HepG2 (cell line): Measurements from ENCODE around the gene AMPH.

ENCODE experiments used
- ETV6 ChIP-seq: sonication (generic); formaldehyde crosslinking; conservative IDR thresholded peaks from 2 replicates; pipeline ENCODE4 v1.4.0; 2020; ENCODE audit warnings: missing genetic modification reagents
- MAFK ChIP-seq, 2 experiments: IDR thresholded peaks in 1 of 2; conservative IDR thresholded peaks in 1 of 2; 2 replicates each; pipeline ENCODE4 v1.6.1; 2011; ENCODE audit warnings: improper control_type of control experiment in 2 of 2, low read length in 2 of 2
- ZNF207 ChIP-seq: fragments of 450-650 bp; IDR thresholded peaks from 2 replicates; pipeline ENCODE4 v1.6.1; 2016; ENCODE audit warnings: antibody characterized with exemption, borderline replicate concordance
- ZNF724P ChIP-seq: sonication (generic); formaldehyde crosslinking; IDR thresholded peaks from 2 replicates; pipeline ENCODE4 v1.8.0; 2022; ENCODE audit warnings: missing genetic modification reagents, borderline replicate concordance
- TF ChIP-seq, protein P1 (sequence below): sonication (generic); formaldehyde crosslinking; IDR thresholded peaks from 2 replicates; pipeline ENCODE4 v1.4.0; 2020; ENCODE audit warnings: missing genetic modification reagents
- TF ChIP-seq, protein P2 (sequence below): sonication (generic); formaldehyde crosslinking; IDR thresholded peaks from 2 replicates; pipeline ENCODE4 v1.4.0; 2020; ENCODE audit warnings: missing genetic modification reagents
- TF ChIP-seq, protein P3 (sequence below): sonication (generic); formaldehyde crosslinking; IDR thresholded peaks from 2 replicates; pipeline ENCODE4 v1.4.0; 2020; ENCODE audit warnings: missing genetic modification reagents
- TF ChIP-seq, protein P4 (sequence below): sonication (generic); formaldehyde crosslinking; IDR thresholded peaks from 2 replicates; pipeline ENCODE4 v1.5.0; 2020; ENCODE audit warnings: mild to moderate bottlenecking, missing genetic modification reagents, moderate library complexity

DNA sequence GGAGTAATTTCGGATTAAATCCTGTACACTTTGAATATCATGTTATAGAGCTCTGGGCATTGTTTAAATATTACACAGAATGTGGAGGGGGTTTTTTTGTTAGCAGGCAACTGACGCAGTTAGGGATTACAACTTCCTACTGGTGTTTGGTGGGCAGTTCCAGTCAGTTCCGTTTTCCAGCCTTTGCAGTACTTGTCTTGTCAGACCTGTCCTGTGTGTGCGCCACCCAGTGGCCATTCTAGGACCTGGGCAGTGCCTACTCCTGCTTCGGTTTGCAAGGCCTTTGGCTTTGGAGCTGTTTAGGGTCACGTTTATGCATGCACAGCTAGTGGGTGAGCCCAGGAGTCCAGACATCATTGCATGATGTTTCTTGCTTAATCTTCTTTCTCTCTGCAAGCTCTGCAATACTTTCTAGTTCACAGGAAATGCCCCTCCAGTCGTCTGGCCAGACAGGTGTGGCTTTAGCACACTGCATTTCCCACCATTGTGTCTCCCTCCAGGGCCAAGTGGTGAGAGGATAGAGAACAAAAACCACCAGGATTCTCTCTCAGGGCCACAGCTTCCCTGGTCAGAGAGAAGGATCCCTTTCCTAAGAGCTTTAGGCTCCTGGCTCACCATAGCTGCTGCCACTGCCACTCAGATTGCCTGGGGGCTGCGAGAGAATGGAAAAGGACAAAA is 261.2 kb downstream of the AMPH start:
- TF ChIP-seq ZNF207 (no peak), ZNF724P (no peak), ETV6 (CRISPR knock-in tag) (no peak), MAFK (conservative IDR thresholded peaks at IDR 0.05 in 1 of 2, IDR thresholded peaks at IDR 0.05 in 1 of 2; ENCODE audit: low read length in 2 of 2) (no peak)
- TF ChIP-seq, protein P1, sequence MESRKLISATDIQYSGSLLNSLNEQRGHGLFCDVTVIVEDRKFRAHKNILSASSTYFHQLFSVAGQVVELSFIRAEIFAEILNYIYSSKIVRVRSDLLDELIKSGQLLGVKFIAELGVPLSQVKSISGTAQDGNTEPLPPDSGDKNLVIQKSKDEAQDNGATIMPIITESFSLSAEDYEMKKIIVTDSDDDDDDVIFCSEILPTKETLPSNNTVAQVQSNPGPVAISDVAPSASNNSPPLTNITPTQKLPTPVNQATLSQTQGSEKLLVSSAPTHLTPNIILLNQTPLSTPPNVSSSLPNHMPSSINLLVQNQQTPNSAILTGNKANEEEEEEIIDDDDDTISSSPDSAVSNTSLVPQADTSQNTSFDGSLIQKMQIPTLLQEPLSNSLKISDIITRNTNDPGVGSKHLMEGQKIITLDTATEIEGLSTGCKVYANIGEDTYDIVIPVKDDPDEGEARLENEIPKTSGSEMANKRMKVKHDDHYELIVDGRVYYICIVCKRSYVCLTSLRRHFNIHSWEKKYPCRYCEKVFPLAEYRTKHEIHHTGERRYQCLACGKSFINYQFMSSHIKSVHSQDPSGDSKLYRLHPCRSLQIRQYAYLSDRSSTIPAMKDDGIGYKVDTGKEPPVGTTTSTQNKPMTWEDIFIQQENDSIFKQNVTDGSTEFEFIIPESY (CRISPR knock-in tag), result no peak
- TF ChIP-seq, protein P2, sequence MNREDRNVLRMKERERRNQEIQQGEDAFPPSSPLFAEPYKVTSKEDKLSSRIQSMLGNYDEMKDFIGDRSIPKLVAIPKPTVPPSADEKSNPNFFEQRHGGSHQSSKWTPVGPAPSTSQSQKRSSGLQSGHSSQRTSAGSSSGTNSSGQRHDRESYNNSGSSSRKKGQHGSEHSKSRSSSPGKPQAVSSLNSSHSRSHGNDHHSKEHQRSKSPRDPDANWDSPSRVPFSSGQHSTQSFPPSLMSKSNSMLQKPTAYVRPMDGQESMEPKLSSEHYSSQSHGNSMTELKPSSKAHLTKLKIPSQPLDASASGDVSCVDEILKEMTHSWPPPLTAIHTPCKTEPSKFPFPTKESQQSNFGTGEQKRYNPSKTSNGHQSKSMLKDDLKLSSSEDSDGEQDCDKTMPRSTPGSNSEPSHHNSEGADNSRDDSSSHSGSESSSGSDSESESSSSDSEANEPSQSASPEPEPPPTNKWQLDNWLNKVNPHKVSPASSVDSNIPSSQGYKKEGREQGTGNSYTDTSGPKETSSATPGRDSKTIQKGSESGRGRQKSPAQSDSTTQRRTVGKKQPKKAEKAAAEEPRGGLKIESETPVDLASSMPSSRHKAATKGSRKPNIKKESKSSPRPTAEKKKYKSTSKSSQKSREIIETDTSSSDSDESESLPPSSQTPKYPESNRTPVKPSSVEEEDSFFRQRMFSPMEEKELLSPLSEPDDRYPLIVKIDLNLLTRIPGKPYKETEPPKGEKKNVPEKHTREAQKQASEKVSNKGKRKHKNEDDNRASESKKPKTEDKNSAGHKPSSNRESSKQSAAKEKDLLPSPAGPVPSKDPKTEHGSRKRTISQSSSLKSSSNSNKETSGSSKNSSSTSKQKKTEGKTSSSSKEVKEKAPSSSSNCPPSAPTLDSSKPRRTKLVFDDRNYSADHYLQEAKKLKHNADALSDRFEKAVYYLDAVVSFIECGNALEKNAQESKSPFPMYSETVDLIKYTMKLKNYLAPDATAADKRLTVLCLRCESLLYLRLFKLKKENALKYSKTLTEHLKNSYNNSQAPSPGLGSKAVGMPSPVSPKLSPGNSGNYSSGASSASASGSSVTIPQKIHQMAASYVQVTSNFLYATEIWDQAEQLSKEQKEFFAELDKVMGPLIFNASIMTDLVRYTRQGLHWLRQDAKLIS (CRISPR knock-in tag), result no peak
- TF ChIP-seq, protein P3, sequence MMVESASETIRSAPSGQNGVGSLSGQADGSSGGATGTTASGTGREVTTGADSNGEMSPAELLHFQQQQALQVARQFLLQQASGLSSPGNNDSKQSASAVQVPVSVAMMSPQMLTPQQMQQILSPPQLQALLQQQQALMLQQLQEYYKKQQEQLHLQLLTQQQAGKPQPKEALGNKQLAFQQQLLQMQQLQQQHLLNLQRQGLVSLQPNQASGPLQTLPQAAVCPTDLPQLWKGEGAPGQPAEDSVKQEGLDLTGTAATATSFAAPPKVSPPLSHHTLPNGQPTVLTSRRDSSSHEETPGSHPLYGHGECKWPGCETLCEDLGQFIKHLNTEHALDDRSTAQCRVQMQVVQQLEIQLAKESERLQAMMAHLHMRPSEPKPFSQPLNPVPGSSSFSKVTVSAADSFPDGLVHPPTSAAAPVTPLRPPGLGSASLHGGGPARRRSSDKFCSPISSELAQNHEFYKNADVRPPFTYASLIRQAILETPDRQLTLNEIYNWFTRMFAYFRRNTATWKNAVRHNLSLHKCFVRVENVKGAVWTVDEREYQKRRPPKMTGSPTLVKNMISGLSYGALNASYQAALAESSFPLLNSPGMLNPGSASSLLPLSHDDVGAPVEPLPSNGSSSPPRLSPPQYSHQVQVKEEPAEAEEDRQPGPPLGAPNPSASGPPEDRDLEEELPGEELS (CRISPR knock-in tag), result no peak
- TF ChIP-seq, protein P4, sequence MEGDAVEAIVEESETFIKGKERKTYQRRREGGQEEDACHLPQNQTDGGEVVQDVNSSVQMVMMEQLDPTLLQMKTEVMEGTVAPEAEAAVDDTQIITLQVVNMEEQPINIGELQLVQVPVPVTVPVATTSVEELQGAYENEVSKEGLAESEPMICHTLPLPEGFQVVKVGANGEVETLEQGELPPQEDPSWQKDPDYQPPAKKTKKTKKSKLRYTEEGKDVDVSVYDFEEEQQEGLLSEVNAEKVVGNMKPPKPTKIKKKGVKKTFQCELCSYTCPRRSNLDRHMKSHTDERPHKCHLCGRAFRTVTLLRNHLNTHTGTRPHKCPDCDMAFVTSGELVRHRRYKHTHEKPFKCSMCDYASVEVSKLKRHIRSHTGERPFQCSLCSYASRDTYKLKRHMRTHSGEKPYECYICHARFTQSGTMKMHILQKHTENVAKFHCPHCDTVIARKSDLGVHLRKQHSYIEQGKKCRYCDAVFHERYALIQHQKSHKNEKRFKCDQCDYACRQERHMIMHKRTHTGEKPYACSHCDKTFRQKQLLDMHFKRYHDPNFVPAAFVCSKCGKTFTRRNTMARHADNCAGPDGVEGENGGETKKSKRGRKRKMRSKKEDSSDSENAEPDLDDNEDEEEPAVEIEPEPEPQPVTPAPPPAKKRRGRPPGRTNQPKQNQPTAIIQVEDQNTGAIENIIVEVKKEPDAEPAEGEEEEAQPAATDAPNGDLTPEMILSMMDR (CRISPR knock-in tag), result peak; percentile 57
